Measurements from ENCODE around the gene NOC3L.

Gene NOC3L

DNA sequence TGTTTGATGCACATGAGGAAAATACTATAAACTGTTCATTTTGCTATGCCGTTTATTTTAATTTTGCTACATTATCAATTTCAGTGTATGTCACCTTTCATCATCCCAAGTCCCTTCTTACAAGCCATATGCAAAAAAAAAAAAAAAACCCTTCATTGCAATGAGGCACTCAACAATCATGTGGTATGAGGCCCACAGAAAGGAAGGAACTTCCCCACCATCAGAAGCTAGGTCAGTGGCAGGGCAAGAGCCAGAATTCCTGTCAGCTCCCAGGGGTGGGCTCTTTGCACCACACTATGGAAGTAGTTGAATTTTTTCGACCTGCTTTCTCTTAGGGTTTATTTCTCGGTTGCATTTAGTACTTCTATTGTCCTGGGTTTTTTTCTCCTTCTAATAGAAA is 75.4 kb downstream of the NOC3L start (continued):
- TF ChIP-seq, protein P1, sequence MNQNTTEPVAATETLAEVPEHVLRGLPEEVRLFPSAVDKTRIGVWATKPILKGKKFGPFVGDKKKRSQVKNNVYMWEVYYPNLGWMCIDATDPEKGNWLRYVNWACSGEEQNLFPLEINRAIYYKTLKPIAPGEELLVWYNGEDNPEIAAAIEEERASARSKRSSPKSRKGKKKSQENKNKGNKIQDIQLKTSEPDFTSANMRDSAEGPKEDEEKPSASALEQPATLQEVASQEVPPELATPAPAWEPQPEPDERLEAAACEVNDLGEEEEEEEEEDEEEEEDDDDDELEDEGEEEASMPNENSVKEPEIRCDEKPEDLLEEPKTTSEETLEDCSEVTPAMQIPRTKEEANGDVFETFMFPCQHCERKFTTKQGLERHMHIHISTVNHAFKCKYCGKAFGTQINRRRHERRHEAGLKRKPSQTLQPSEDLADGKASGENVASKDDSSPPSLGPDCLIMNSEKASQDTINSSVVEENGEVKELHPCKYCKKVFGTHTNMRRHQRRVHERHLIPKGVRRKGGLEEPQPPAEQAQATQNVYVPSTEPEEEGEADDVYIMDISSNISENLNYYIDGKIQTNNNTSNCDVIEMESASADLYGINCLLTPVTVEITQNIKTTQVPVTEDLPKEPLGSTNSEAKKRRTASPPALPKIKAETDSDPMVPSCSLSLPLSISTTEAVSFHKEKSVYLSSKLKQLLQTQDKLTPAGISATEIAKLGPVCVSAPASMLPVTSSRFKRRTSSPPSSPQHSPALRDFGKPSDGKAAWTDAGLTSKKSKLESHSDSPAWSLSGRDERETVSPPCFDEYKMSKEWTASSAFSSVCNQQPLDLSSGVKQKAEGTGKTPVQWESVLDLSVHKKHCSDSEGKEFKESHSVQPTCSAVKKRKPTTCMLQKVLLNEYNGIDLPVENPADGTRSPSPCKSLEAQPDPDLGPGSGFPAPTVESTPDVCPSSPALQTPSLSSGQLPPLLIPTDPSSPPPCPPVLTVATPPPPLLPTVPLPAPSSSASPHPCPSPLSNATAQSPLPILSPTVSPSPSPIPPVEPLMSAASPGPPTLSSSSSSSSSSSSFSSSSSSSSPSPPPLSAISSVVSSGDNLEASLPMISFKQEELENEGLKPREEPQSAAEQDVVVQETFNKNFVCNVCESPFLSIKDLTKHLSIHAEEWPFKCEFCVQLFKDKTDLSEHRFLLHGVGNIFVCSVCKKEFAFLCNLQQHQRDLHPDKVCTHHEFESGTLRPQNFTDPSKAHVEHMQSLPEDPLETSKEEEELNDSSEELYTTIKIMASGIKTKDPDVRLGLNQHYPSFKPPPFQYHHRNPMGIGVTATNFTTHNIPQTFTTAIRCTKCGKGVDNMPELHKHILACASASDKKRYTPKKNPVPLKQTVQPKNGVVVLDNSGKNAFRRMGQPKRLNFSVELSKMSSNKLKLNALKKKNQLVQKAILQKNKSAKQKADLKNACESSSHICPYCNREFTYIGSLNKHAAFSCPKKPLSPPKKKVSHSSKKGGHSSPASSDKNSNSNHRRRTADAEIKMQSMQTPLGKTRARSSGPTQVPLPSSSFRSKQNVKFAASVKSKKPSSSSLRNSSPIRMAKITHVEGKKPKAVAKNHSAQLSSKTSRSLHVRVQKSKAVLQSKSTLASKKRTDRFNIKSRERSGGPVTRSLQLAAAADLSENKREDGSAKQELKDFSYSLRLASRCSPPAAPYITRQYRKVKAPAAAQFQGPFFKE (tag by site-specific recombination; IDR thresholded peaks at IDR 0.05; ENCODE audit: borderline replicate concordance): no peak
- TF ChIP-seq ZBTB21 (tag by site-specific recombination; IDR thresholded peaks at IDR 0.05) (no peak), ZNF174 (tag by site-specific recombination; IDR thresholded peaks at IDR 0.05) (no peak), ZNF133 (tag by site-specific recombination; IDR thresholded peaks at IDR 0.05) (no peak), ZNF121 (tag by site-specific recombination; IDR thresholded peaks at IDR 0.05) (no peak), ZNF561 (tag by site-specific recombination; IDR thresholded peaks at IDR 0.05; ENCODE audit: borderline replicate concordance) (no peak), ZNF555 (tag by site-specific recombination; conservative IDR thresholded peaks at IDR 0.05) (no peak), ZSCAN30 (tag by site-specific recombination; IDR thresholded peaks at IDR 0.05) (no peak), ZNF239 (tag by site-specific recombination; IDR thresholded peaks at IDR 0.05) (no peak), ZNF785 (tag by site-specific recombination; IDR thresholded peaks at IDR 0.05) (no peak)
- TF ChIP-seq, protein P2, sequence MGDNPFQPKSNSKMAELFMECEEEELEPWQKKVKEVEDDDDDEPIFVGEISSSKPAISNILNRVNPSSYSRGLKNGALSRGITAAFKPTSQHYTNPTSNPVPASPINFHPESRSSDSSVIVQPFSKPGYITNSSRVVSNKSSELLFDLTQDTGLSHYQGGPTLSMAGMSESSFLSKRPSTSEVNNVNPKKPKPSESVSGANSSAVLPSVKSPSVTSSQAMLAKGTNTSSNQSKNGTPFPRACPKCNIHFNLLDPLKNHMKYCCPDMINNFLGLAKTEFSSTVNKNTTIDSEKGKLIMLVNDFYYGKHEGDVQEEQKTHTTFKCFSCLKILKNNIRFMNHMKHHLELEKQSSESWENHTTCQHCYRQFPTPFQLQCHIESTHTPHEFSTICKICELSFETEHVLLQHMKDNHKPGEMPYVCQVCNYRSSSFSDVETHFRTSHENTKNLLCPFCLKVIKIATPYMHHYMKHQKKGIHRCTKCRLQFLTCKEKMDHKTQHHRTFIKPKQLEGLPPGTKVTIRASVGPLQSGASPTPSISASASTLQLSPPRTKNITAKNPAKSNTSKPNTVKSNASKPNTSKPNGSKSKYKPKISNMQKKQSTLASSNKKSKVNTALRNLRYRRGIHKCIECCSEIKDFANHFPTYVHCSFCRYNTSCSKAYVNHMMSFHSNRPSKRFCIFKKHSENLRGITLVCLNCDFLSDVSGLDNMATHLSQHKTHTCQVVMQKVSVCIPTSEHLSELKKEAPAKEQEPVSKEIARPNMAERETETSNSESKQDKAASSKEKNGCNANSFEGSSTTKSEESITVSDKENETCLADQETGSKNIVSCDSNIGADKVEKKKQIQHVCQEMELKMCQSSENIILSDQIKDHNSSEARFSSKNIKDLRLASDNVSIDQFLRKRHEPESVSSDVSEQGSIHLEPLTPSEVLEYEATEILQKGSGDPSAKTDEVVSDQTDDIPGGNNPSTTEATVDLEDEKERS (tag by site-specific recombination; IDR thresholded peaks at IDR 0.05): no peak

GRCh38 chr10:94286901-94287300 is 75.8 kb downstream of the NOC3L start:
- ChIA-PET CTCF (interaction anchor here (0.6 to 1.4 kb wide), 5 partner anchors 8 to 371 kb away, joined by 3 to 6 read pairs (median 4); no protein-coding TSS in a partner anchor), POLR2A (no interaction called here)
- Histone ChIP-seq H3K4me1 (ENCODE audit: control insufficient read depth, insufficient read depth, low read length) (no peaks in the 10 kb centered on the region), H3K36me3 (ENCODE audit: control insufficient read depth in 2 of 2, insufficient read depth in 1 of 2, low read length in 2 of 2) (no peaks in the 10 kb centered on the region; a peak in 1 of 3 replicates), H3K27ac (ENCODE audit: extremely low read depth, low read depth, low read length) (no peak overlapping the region), H3K4me3 (ENCODE audit: low read depth, low read length) (no peak overlapping the region), H3K9me3 (ENCODE audit: control insufficient read depth, insufficient read depth, low read depth, low read length) (no peaks in the 10 kb centered on the region)
- no peak for TF ChIP-seq ZNF132 (tag by site-specific recombination; IDR thresholded peaks at IDR 0.05; ENCODE audit: borderline replicate concordance)
- no peak for TF ChIP-seq KLF17 (tag by site-specific recombination; IDR thresholded peaks at IDR 0.05)
- no peak for TF ChIP-seq ZNF335 (tag by site-specific recombination; conservative IDR thresholded peaks at IDR 0.05)
- TF ChIP-seq ZNF274 (IDR thresholded peaks at IDR 0.05; ENCODE audit: low read length): no peak
- no peak for TF ChIP-seq ZNF274 (tag by site-specific recombination; IDR thresholded peaks at IDR 0.05; ENCODE audit: borderline replicate concordance)
- no peak for TF ChIP-seq ZNF10 (tag by site-specific recombination; IDR thresholded peaks at IDR 0.05)
- no peak for TF ChIP-seq YY1 (tag by site-specific recombination; IDR thresholded peaks at IDR 0.05)
- no peak for TF ChIP-seq ZNF19 (tag by site-specific recombination; IDR thresholded peaks at IDR 0.05; ENCODE audit: low read depth)
- TF ChIP-seq ZNF169 (tag by site-specific recombination; IDR thresholded peaks at IDR 0.05): no peak
- no peak for TF ChIP-seq KLF10 (tag by site-specific recombination; IDR thresholded peaks at IDR 0.05)
- TF ChIP-seq, protein P3, sequence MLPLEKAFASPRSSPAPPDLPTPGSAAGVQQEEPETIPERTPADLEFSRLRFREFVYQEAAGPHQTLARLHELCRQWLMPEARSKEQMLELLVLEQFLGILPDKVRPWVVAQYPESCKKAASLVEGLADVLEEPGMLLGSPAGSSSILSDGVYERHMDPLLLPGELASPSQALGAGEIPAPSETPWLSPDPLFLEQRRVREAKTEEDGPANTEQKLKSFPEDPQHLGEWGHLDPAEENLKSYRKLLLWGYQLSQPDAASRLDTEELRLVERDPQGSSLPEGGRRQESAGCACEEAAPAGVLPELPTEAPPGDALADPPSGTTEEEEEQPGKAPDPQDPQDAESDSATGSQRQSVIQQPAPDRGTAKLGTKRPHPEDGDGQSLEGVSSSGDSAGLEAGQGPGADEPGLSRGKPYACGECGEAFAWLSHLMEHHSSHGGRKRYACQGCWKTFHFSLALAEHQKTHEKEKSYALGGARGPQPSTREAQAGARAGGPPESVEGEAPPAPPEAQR (tag by site-specific recombination; IDR thresholded peaks at IDR 0.05): no peak
- no peak for TF ChIP-seq ZNF423 (tag by site-specific recombination; IDR thresholded peaks at IDR 0.05)
- no peak for TF ChIP-seq ZSCAN23 (tag by site-specific recombination; IDR thresholded peaks at IDR 0.05)

Data from HEK293 (cell line).